GM12878 (cell line): ENCODE results near the gene RAB36. TPM values are rescaled to one million over a fixed set of nuclear protein-coding genes. Genes with fewer than 3 reads are reported as not detected.

ENCODE experiments used
- BHLHE40 ChIP-seq, 2 experiments: fragments of 450-650 bp in 1 of 2; IDR thresholded peaks; 2 replicates each; pipeline ENCODE4 v1.6.1; 2011 to 2017; ENCODE audit warnings: low read depth in 2 of 2, borderline replicate concordance in 1 of 2, improper control_type of control experiment in 1 of 2, low read length in 1 of 2, mild to moderate bottlenecking in 1 of 2
- BMI1 ChIP-seq: fragments of 450-650 bp; IDR thresholded peaks from 2 replicates; pipeline ENCODE4 v1.6.1; 2016; ENCODE audit warnings: mild to moderate bottlenecking, moderate library complexity, borderline replicate concordance
- FOXM1 ChIP-seq: IDR thresholded peaks from 2 replicates; pipeline ENCODE4 v1.6.1; 2012; ENCODE audit warnings: low read depth, mild to moderate bottlenecking, inconsistent platforms, low read length, moderate library complexity
- NBN ChIP-seq: fragments of 450-650 bp; IDR thresholded peaks from 2 replicates; pipeline ENCODE4 v1.6.1; 2016
- PAX5 ChIP-seq: IDR thresholded peaks from 2 replicates; pipeline ENCODE4 v1.6.1; 2011; ENCODE audit warnings: low read depth, low read length, borderline replicate concordance
- PRDM15 ChIP-seq: fragments of 450-650 bp; formaldehyde crosslinking; IDR thresholded peaks from 2 replicates; pipeline ENCODE4 v1.4.0; 2020; ENCODE audit warnings: mild to moderate bottlenecking, moderate library complexity
- RAD21 ChIP-seq: IDR thresholded peaks from 2 replicates; pipeline ENCODE4 v1.6.1; 2011; ENCODE audit warnings: mild to moderate bottlenecking, low read depth, low read length, moderate library complexity; ENCODE audit not compliant: insufficient read depth
- RBBP5 ChIP-seq: fragments of 200-600 bp; sonication (generic); conservative IDR thresholded peaks from 2 replicates; pipeline ENCODE4 v1.6.1; 2016
- SMAD5 ChIP-seq: IDR thresholded peaks from 2 replicates; pipeline ENCODE4 v1.6.1; 2016; ENCODE audit warnings: antibody characterized with exemption, low read depth
- SMC3 ChIP-seq: IDR thresholded peaks from 2 replicates; pipeline ENCODE4 v1.6.1; 2011; ENCODE audit warnings: low read length, improper control_type of control experiment, borderline replicate concordance
- ZNF217 ChIP-seq: fragments of 450-650 bp; IDR thresholded peaks from 2 replicates; pipeline ENCODE4 v1.6.1; 2017; ENCODE audit warnings: antibody characterized with exemption, mild to moderate bottlenecking
- ZNF24 ChIP-seq: fragments of 450-650 bp; IDR thresholded peaks from 2 replicates; pipeline ENCODE4 v1.6.1; 2017; ENCODE audit warnings: antibody characterized with exemption, mild to moderate bottlenecking
- polyA plus RNA-seq, 11 experiments: library from polyadenylated mRNA; depleted of rRNA in 4 of 11; unstranded in 6 of 11; stranded (reverse) in 5 of 11; fragments of >200 nt; fragmentation: Nextera tagmentation in 4 of 11; fragmentation: Illumina TruSeq in 1 of 11; extraction: Ambion mirVana in 4 of 11; extraction: Trizol in 1 of 11; gene quantifications; 1 replicate in 1 of 11; 2 replicates in 10 of 11; pipeline versions ENCODE4 v1.2.1 to v1.2.3, GENCODE V29; 2011 to 2016; ENCODE audit warnings: inconsistent platforms in 2 of 11, missing spikeins in 2 of 11, low read depth in 1 of 11
- total RNA-seq, 4 experiments: library from RNA; depleted of rRNA in 3 of 4; stranded (reverse); fragments of >200 nt in 3 of 4; fragmentation: Illumina TruSeq in 1 of 4; extraction: Trizol in 1 of 4; gene quantifications; 2 replicates each; pipeline versions ENCODE4 v1.2.1 to v1.2.3, GENCODE V29; 2013 to 2021
- TF ChIP-seq, protein P1 (sequence below): fragments of 150-350 bp; IDR thresholded peaks from 2 replicates; pipeline ENCODE4 v1.6.1; 2014; ENCODE audit warnings: mild to moderate bottlenecking, low read depth, low read length
- TF ChIP-seq, protein P2 (sequence below): fragments of 450-650 bp; formaldehyde crosslinking; IDR thresholded peaks from 2 replicates; pipeline ENCODE4 v1.4.0; 2022; ENCODE audit warnings: mild to moderate bottlenecking, moderate library complexity

RAB36 gene
- total and polyA plus RNA-seq, 10 of the 15 experiments (the other 5 are each of a cell fraction or from before 2014, with no cell fraction given), result 0.31 to 2.7 (median 1.1) TPM

DNA sequence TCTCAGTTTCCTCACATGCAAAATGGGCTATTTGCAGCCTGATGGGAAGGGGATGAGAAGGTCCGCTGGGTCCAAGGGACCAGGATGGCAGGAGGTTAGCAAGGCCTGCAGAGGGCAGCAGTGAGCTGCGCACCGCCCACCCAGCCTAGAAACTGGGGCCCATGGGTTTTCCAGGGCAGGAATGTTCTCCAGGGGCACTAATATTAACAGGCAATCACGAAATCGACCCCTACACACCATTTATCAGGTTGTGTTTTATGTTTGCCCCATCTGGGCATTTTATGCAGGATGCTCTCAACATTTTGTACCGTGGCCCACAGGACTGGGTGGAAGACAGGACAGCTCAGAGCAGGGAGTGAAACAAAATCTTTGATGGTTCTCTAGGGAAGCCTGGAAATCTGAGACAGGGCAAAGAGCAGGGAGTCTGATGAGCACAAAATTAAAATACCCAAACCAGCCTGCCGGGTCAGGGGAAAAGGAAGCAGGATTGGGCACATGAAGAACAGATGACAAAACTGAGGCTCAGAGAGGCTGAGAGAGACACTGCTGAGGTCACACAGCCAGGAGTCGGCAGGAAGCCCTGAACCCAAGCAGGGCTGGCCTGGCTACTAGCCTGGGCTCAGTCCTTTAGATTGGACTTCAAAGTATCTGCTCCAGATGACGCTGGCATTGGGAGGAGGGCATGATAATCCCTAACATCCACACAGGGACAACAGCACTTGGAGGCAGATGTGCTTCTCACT lies 33.4 kb downstream of the RAB36 start (continued):
- no peak for TF ChIP-seq PRDM15
- no peak for TF ChIP-seq PAX5
- TF ChIP-seq BHLHE40 (IDR thresholded peaks at IDR 0.05; ENCODE audit: borderline replicate concordance in 1 of 2, low read depth in 2 of 2, low read length in 1 of 2), result no peak
- TF ChIP-seq SMC3, result peak; percentile 98
- no peak for TF ChIP-seq NBN
- no peak for TF ChIP-seq SMAD5
- no peak for TF ChIP-seq ZNF217
- TF ChIP-seq, protein P1, sequence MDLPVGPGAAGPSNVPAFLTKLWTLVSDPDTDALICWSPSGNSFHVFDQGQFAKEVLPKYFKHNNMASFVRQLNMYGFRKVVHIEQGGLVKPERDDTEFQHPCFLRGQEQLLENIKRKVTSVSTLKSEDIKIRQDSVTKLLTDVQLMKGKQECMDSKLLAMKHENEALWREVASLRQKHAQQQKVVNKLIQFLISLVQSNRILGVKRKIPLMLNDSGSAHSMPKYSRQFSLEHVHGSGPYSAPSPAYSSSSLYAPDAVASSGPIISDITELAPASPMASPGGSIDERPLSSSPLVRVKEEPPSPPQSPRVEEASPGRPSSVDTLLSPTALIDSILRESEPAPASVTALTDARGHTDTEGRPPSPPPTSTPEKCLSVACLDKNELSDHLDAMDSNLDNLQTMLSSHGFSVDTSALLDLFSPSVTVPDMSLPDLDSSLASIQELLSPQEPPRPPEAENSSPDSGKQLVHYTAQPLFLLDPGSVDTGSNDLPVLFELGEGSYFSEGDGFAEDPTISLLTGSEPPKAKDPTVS, result no peak
- TF ChIP-seq, protein P2, sequence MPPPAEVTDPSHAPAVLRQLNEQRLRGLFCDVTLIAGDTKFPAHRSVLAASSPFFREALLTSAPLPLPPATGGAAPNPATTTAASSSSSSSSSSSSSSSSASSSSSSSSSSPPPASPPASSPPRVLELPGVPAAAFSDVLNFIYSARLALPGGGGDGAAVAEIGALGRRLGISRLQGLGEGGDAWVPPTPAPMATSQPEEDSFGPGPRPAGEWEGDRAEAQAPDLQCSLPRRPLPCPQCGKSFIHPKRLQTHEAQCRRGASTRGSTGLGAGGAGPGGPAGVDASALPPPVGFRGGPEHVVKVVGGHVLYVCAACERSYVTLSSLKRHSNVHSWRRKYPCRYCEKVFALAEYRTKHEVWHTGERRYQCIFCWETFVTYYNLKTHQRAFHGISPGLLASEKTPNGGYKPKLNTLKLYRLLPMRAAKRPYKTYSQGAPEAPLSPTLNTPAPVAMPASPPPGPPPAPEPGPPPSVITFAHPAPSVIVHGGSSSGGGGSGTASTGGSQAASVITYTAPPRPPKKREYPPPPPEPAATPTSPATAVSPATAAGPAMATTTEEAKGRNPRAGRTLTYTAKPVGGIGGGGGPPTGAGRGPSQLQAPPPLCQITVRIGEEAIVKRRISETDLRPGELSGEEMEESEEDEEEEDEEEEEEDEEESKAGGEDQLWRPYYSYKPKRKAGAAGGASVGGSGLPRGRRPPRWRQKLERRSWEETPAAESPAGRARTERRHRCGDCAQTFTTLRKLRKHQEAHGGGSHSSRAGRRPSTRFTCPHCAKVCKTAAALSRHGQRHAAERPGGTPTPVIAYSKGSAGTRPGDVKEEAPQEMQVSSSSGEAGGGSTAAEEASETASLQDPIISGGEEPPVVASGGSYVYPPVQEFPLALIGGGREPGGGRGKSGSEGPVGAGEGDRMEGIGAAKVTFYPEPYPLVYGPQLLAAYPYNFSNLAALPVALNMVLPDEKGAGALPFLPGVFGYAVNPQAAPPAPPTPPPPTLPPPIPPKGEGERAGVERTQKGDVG (CRISPR knock-in tag), result no peak
- TF ChIP-seq RAD21, result peak; percentile 92
- no peak for TF ChIP-seq BMI1
- TF ChIP-seq FOXM1, result peak; percentile 27; the same call in 1 of the 2 replicates
- no peak for TF ChIP-seq RBBP5
- no peak for TF ChIP-seq ZNF24
